WTC11 (cell line): ENCODE data around the gene SLC44A1. TPM values are rescaled to one million over a fixed set of nuclear protein-coding genes. Genes with fewer than 3 reads are reported as not detected.

ENCODE experiments used
- FOXJ3 ChIP-seq: sonication (generic); formaldehyde crosslinking; IDR thresholded peaks from 2 replicates; pipeline ENCODE4 v1.9.0; 2021; ENCODE audit warnings: missing genetic modification reagents, mild to moderate bottlenecking, borderline replicate concordance
- FOXP1 ChIP-seq: sonication (generic); formaldehyde crosslinking; IDR thresholded peaks from 2 replicates; pipeline ENCODE4 v1.8.0; 2022; ENCODE audit warnings: missing genetic modification reagents, mild to moderate bottlenecking, moderate library complexity, borderline replicate concordance
- total RNA-seq: library from RNA; stranded (reverse); gene quantifications from 3 replicates; pipeline ENCODE4 v1.2.3, GENCODE V29; 2021
- TF ChIP-seq, protein P1 (sequence below): fragments of 200-600 bp; IDR thresholded peaks from 2 replicates; pipeline ENCODE4 v1.8.0; 2022; ENCODE audit warnings: antibody characterized with exemption
- TF ChIP-seq, protein P2 (sequence below): sonication (generic); formaldehyde crosslinking; conservative IDR thresholded peaks from 2 replicates; pipeline ENCODE4 v1.8.1; 2023; ENCODE audit warnings: mild to moderate bottlenecking, low read depth, missing genetic modification reagents, moderate library complexity
- TF ChIP-seq, protein P3 (sequence below): fragments of 250-450 bp; sonication (Bioruptor Pico); conservative IDR thresholded peaks from 2 replicates; pipeline ENCODE4 v1.9.0; 2021; ENCODE audit warnings: mild to moderate bottlenecking
- TF ChIP-seq, protein P4 (sequence below): fragments of 250-450 bp; sonication (Bioruptor Pico); IDR thresholded peaks from 2 replicates; pipeline ENCODE4 v1.8.0; 2021; ENCODE audit warnings: mild to moderate bottlenecking
- TF ChIP-seq, protein P5 (sequence below): sonication (generic); formaldehyde crosslinking; conservative IDR thresholded peaks from 2 replicates; pipeline ENCODE4 v1.8.1; 2022; ENCODE audit warnings: mild to moderate bottlenecking, missing genetic modification reagents
- TF ChIP-seq, protein P6 (sequence below): fragments of 250-450 bp; sonication (Bioruptor Pico); IDR thresholded peaks from 2 replicates; pipeline ENCODE4 v1.9.0; 2021; ENCODE audit warnings: mild to moderate bottlenecking, borderline replicate concordance
- TF ChIP-seq, protein P7 (sequence below): sonication (generic); formaldehyde crosslinking; IDR thresholded peaks from 2 replicates; pipeline ENCODE4 v1.8.0; 2022; ENCODE audit warnings: mild to moderate bottlenecking, missing genetic modification reagents
- TF ChIP-seq, protein P8 (sequence below): sonication (generic); formaldehyde crosslinking; IDR thresholded peaks from 2 replicates; pipeline ENCODE4 v1.8.1; 2022; ENCODE audit warnings: low read depth, mild to moderate bottlenecking, moderate library complexity, missing genetic modification reagents, borderline replicate concordance

SLC44A1 gene
- total RNA-seq, 1 experiment from 2014 or later = 48.9 TPM

DNA sequence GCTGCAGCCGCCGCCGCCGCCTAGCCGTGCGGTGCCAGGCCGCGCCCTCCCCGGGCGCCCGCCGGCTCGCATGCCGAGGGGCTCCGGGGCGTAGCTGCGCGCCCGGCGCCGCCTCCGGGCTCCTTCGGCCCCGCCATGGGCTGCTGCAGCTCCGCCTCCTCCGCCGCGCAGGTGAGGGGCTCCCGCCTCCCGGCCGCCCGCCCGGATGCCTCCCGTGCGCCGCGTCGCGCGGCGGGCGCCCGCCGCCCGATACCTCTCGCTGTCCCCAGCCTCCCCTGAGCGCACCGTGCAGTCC lies 230 bp downstream of the SLC44A1 start (continued):
- TF ChIP-seq, protein P1, sequence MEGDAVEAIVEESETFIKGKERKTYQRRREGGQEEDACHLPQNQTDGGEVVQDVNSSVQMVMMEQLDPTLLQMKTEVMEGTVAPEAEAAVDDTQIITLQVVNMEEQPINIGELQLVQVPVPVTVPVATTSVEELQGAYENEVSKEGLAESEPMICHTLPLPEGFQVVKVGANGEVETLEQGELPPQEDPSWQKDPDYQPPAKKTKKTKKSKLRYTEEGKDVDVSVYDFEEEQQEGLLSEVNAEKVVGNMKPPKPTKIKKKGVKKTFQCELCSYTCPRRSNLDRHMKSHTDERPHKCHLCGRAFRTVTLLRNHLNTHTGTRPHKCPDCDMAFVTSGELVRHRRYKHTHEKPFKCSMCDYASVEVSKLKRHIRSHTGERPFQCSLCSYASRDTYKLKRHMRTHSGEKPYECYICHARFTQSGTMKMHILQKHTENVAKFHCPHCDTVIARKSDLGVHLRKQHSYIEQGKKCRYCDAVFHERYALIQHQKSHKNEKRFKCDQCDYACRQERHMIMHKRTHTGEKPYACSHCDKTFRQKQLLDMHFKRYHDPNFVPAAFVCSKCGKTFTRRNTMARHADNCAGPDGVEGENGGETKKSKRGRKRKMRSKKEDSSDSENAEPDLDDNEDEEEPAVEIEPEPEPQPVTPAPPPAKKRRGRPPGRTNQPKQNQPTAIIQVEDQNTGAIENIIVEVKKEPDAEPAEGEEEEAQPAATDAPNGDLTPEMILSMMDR = no peak
- TF ChIP-seq, protein P2, sequence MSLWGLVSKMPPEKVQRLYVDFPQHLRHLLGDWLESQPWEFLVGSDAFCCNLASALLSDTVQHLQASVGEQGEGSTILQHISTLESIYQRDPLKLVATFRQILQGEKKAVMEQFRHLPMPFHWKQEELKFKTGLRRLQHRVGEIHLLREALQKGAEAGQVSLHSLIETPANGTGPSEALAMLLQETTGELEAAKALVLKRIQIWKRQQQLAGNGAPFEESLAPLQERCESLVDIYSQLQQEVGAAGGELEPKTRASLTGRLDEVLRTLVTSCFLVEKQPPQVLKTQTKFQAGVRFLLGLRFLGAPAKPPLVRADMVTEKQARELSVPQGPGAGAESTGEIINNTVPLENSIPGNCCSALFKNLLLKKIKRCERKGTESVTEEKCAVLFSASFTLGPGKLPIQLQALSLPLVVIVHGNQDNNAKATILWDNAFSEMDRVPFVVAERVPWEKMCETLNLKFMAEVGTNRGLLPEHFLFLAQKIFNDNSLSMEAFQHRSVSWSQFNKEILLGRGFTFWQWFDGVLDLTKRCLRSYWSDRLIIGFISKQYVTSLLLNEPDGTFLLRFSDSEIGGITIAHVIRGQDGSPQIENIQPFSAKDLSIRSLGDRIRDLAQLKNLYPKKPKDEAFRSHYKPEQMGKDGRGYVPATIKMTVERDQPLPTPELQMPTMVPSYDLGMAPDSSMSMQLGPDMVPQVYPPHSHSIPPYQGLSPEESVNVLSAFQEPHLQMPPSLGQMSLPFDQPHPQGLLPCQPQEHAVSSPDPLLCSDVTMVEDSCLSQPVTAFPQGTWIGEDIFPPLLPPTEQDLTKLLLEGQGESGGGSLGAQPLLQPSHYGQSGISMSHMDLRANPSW (CRISPR knock-in tag) = no peak
- TF ChIP-seq, protein P3, sequence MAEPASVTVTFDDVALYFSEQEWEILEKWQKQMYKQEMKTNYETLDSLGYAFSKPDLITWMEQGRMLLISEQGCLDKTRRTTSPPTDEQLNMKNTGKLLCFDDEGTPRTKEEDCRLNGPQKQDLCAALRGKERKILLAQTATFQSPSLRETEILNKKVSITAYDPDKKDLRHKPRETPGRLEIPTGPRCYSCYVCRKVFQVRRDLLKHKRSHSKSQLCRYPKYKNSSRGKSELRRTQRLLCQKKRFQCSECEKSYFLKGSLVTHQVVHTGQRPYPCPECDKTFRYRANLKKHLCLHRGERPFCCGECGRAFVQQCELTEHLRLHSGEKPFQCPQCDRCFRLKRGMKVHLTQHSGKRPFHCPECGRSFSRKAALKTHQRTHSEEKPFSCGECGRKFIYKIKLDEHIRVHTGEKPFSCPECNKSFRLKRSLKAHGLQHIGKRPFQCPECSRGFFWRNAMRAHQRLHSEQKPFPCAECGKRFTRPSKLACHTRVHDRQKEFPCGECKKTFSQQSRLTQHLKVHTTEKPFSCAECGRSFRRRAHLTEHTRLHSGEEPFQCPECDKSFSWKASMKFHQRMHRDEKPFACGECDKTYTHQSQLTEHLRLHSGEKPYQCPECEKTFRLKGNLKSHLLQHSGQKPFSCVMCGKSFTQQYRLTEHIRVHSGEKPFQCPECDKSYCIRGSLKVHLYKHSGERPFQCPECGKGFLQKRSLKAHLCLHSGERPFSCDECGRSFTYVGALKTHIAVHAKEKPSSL (CRISPR knock-in tag) = no peak
- TF ChIP-seq, protein P4, sequence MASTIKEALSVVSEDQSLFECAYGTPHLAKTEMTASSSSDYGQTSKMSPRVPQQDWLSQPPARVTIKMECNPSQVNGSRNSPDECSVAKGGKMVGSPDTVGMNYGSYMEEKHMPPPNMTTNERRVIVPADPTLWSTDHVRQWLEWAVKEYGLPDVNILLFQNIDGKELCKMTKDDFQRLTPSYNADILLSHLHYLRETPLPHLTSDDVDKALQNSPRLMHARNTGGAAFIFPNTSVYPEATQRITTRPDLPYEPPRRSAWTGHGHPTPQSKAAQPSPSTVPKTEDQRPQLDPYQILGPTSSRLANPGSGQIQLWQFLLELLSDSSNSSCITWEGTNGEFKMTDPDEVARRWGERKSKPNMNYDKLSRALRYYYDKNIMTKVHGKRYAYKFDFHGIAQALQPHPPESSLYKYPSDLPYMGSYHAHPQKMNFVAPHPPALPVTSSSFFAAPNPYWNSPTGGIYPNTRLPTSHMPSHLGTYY = no peak
- TF ChIP-seq, protein P5, sequence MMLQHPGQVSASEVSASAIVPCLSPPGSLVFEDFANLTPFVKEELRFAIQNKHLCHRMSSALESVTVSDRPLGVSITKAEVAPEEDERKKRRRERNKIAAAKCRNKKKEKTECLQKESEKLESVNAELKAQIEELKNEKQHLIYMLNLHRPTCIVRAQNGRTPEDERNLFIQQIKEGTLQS (CRISPR knock-in tag) = no peak
- TF ChIP-seq, protein P6, sequence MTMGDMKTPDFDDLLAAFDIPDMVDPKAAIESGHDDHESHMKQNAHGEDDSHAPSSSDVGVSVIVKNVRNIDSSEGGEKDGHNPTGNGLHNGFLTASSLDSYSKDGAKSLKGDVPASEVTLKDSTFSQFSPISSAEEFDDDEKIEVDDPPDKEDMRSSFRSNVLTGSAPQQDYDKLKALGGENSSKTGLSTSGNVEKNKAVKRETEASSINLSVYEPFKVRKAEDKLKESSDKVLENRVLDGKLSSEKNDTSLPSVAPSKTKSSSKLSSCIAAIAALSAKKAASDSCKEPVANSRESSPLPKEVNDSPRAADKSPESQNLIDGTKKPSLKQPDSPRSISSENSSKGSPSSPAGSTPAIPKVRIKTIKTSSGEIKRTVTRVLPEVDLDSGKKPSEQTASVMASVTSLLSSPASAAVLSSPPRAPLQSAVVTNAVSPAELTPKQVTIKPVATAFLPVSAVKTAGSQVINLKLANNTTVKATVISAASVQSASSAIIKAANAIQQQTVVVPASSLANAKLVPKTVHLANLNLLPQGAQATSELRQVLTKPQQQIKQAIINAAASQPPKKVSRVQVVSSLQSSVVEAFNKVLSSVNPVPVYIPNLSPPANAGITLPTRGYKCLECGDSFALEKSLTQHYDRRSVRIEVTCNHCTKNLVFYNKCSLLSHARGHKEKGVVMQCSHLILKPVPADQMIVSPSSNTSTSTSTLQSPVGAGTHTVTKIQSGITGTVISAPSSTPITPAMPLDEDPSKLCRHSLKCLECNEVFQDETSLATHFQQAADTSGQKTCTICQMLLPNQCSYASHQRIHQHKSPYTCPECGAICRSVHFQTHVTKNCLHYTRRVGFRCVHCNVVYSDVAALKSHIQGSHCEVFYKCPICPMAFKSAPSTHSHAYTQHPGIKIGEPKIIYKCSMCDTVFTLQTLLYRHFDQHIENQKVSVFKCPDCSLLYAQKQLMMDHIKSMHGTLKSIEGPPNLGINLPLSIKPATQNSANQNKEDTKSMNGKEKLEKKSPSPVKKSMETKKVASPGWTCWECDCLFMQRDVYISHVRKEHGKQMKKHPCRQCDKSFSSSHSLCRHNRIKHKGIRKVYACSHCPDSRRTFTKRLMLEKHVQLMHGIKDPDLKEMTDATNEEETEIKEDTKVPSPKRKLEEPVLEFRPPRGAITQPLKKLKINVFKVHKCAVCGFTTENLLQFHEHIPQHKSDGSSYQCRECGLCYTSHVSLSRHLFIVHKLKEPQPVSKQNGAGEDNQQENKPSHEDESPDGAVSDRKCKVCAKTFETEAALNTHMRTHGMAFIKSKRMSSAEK (CRISPR knock-in tag) = no peak
- TF ChIP-seq FOXJ3 = no peak
- TF ChIP-seq, protein P7, sequence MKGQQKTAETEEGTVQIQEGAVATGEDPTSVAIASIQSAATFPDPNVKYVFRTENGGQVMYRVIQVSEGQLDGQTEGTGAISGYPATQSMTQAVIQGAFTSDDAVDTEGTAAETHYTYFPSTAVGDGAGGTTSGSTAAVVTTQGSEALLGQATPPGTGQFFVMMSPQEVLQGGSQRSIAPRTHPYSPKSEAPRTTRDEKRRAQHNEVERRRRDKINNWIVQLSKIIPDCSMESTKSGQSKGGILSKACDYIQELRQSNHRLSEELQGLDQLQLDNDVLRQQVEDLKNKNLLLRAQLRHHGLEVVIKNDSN (CRISPR knock-in tag) = no peak
- TF ChIP-seq, protein P8, sequence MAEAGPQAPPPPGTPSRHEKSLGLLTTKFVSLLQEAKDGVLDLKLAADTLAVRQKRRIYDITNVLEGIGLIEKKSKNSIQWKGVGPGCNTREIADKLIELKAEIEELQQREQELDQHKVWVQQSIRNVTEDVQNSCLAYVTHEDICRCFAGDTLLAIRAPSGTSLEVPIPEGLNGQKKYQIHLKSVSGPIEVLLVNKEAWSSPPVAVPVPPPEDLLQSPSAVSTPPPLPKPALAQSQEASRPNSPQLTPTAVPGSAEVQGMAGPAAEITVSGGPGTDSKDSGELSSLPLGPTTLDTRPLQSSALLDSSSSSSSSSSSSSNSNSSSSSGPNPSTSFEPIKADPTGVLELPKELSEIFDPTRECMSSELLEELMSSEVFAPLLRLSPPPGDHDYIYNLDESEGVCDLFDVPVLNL (CRISPR knock-in tag) = no peak
- TF ChIP-seq FOXP1 (CRISPR knock-in tag) = no peak
